Trophoblast cell (in vitro differentiated cells and primary cell): ENCODE measurements around the gene MAP1LC3A.

ENCODE experiments used
- DNase-seq, 2 donors: peaks; one replicate each; pipeline ENCODE4 v3.0.0-alpha.2; 2016
- H2AFZ ChIP-seq: 2 replicates; pipeline ENCODE4 v1.6.1; 2013; ENCODE audit warnings: low read length, moderate library complexity, mild to moderate bottlenecking; ENCODE audit not compliant: insufficient read depth, poor library complexity
- H2AK5ac ChIP-seq: 2 replicates; pipeline ENCODE4 v1.6.1; 2013; ENCODE audit warnings: mild to moderate bottlenecking, low read length
- H2BK120ac ChIP-seq: 2 replicates; pipeline ENCODE4 v1.6.1; 2013; ENCODE audit warnings: low read length, mild to moderate bottlenecking, moderate library complexity; ENCODE audit not compliant: insufficient read depth, poor library complexity
- H2BK12ac ChIP-seq: 2 replicates; pipeline ENCODE4 v1.6.1; 2013; ENCODE audit warnings: mild to moderate bottlenecking, low read length, moderate library complexity
- H2BK5ac ChIP-seq: 2 replicates; pipeline ENCODE4 v1.6.1; 2013; ENCODE audit warnings: low read length, low read depth, moderate library complexity, mild to moderate bottlenecking; ENCODE audit not compliant: poor library complexity
- H3K14ac ChIP-seq: 2 replicates; pipeline ENCODE4 v1.6.1; 2013; ENCODE audit warnings: mild to moderate bottlenecking, low read length
- H3K18ac ChIP-seq: 2 replicates; pipeline ENCODE4 v1.6.1; 2013; ENCODE audit warnings: mild to moderate bottlenecking, low read length
- H3K23ac ChIP-seq: 2 replicates; pipeline ENCODE4 v1.6.1; 2013; ENCODE audit warnings: low read length
- H3K27ac ChIP-seq: 2 replicates; pipeline ENCODE4 v1.5.1; 2013; ENCODE audit warnings: low read depth, mild to moderate bottlenecking, inconsistent platforms, low read length, moderate library complexity
- H3K27me3 ChIP-seq: 2 replicates; pipeline ENCODE4 v1.6.1; 2013; ENCODE audit warnings: inconsistent platforms, mild to moderate bottlenecking, low read length, moderate library complexity; ENCODE audit not compliant: insufficient read depth
- H3K36me3 ChIP-seq, 2 experiments: 1 replicate in 1 of 2; 2 replicates in 1 of 2; pipeline ENCODE4 v1.6.1; 2013; ENCODE audit warnings: low read length in 2 of 2, mild to moderate bottlenecking in 2 of 2, moderate library complexity in 1 of 2; ENCODE audit not compliant: insufficient read depth in 2 of 2, control insufficient read depth in 1 of 2
- H3K4ac ChIP-seq: 2 replicates; pipeline ENCODE4 v1.6.1; 2013; ENCODE audit warnings: low read depth, mild to moderate bottlenecking, low read length, moderate library complexity
- H3K4me1 ChIP-seq, 2 experiments: 1 replicate in 1 of 2; 2 replicates in 1 of 2; pipeline ENCODE4 v1.6.1; 2013; ENCODE audit warnings: low read length in 2 of 2, mild to moderate bottlenecking in 2 of 2, moderate library complexity in 1 of 2; ENCODE audit not compliant: insufficient read depth in 2 of 2, control insufficient read depth in 1 of 2
- H3K4me2 ChIP-seq: 2 replicates; pipeline ENCODE4 v1.6.1; 2013; ENCODE audit warnings: inconsistent platforms, mild to moderate bottlenecking, low read length, moderate library complexity
- H3K4me3 ChIP-seq: 2 replicates; pipeline ENCODE4 v1.5.1; 2013; ENCODE audit warnings: mild to moderate bottlenecking, low read depth, low read length, inconsistent platforms
- H3K79me1 ChIP-seq: one replicate; pipeline ENCODE4 v1.6.1; 2013; ENCODE audit warnings: low read length
- H3K79me2 ChIP-seq: 2 replicates; pipeline ENCODE4 v1.6.1; 2013; ENCODE audit warnings: low read length, mild to moderate bottlenecking; ENCODE audit not compliant: control insufficient read depth, insufficient read depth, poor library complexity
- H3K9ac ChIP-seq: 2 replicates; pipeline ENCODE4 v1.6.1; 2013; ENCODE audit warnings: mild to moderate bottlenecking, low read length
- H3K9me3 ChIP-seq: 2 replicates; pipeline ENCODE4 v1.6.1; 2013; ENCODE audit warnings: low read depth, mild to moderate bottlenecking, control low read depth, inconsistent platforms, low read length; ENCODE audit not compliant: insufficient read depth
- H4K12ac ChIP-seq: 2 replicates; pipeline ENCODE4 v1.6.1; 2013; ENCODE audit warnings: low read depth, mild to moderate bottlenecking, low read length, moderate library complexity
- H4K8ac ChIP-seq: 2 replicates; pipeline ENCODE4 v1.6.1; 2013; ENCODE audit warnings: low read depth, mild to moderate bottlenecking, low read length, moderate library complexity
- H4K91ac ChIP-seq: one replicate; pipeline ENCODE4 v1.6.1; 2013; ENCODE audit warnings: low read depth, mild to moderate bottlenecking, low read length, moderate library complexity
- WGBS: extraction: QIAGEN DNeasy Blood & Tissue Kit; methylation state at CpG from one replicate; pipeline ENCODE4 v1.1.7; 2013; ENCODE audit warnings: missing lambda C conversion rate; ENCODE audit not compliant: insufficient read length, insufficient coverage; ENCODE audit errors: extremely low coverage; 5-methylcytosine and 5-hydroxymethylcytosine counted together

MAP1LC3A gene

GRCh38 chr20:34544109-34544796, 14.3 kb upstream of the MAP1LC3A start:
- Histone ChIP-seq H4K8ac (no peak overlapping the region), H4K91ac (no peak overlapping the region), H3K23ac (no peak overlapping the region), H3K36me3 (peaks cover 23 to 25% of the 10 kb centered on the region in 2 experiments), H3K79me1 (no peaks in the 10 kb centered on the region), H3K9me3 (no peaks in the 10 kb centered on the region), H3K9ac (no peak overlapping the region), H3K4me3 (peak overlapping the region; percentile 14), H2BK120ac (no peak overlapping the region), H3K4me2 (peak overlapping the region; percentile 70), H3K27ac (no peak overlapping the region), H4K12ac (no peak overlapping the region), H3K4me1 (peaks cover 0 to under 1% of the 10 kb centered on the region in 2 experiments), H3K18ac (no peak overlapping the region), H2AFZ (no peak overlapping the region), H3K14ac (no peak overlapping the region), H2BK12ac (no peak overlapping the region), H3K4ac (no peak overlapping the region), H3K27me3 (no peaks in the 10 kb centered on the region), H3K79me2 (no peaks in the 10 kb centered on the region), H2BK5ac (no peak overlapping the region), H2AK5ac (no peak overlapping the region)
- no CpG with 5 or more reads among the region's 19 CpGs for WGBS
- no peak for DNase-seq

- Histone ChIP-seq H3K27me3 (no peaks in the 10 kb centered on the region), H3K23ac (no peak overlapping the region), H2BK5ac (no peak overlapping the region), H4K91ac (no peak overlapping the region), H3K79me2 (no peaks in the 10 kb centered on the region), H3K9ac (no peak overlapping the region), H4K8ac (no peak overlapping the region), H3K4me2 (no peak overlapping the region), H2AK5ac (no peak overlapping the region), H3K79me1 (peaks cover 2% of the 10 kb centered on the region), H3K27ac (no peak overlapping the region), H3K9me3 (no peaks in the 10 kb centered on the region), H3K4me3 (peak overlapping the region; percentile 20), H3K14ac (no peak overlapping the region), H2BK120ac (no peak overlapping the region), H3K18ac (no peak overlapping the region), H3K4me1 (peaks cover 5 to 8% of the 10 kb centered on the region in 2 experiments), H2BK12ac (no peak overlapping the region), H2AFZ (no peak overlapping the region), H3K4ac (no peak overlapping the region), H4K12ac (no peak overlapping the region), H3K36me3 (peaks cover 2 to 4% of the 10 kb centered on the region in 2 experiments)
- no CpG with 5 or more reads among the region's 11 CpGs for WGBS
- no peak for DNase-seq
These were observed 11.8 kb upstream of the MAP1LC3A start for GRCh38 chr20:34546751-34547181.

- Histone ChIP-seq H3K79me2 (no peaks in the 10 kb centered on the region), H2AFZ (no peak overlapping the region), H4K91ac (no peak overlapping the region), H2AK5ac (no peak overlapping the region), H3K18ac (no peak overlapping the region), H3K27ac (no peak overlapping the region), H3K23ac (no peak overlapping the region), H3K9ac (no peak overlapping the region), H3K4me1 (peaks cover 5 to 8% of the 10 kb centered on the region in 2 experiments), H3K4me3 (no peak overlapping the region), H3K4ac (no peak overlapping the region), H3K9me3 (no peaks in the 10 kb centered on the region), H3K36me3 (no peaks in the 10 kb centered on the region), H3K4me2 (no peak overlapping the region), H2BK120ac (no peak overlapping the region), H4K8ac (no peak overlapping the region), H3K79me1 (peaks cover 2% of the 10 kb centered on the region), H2BK12ac (no peak overlapping the region), H2BK5ac (no peak overlapping the region), H3K14ac (no peak overlapping the region), H3K27me3 (no peaks in the 10 kb centered on the region), H4K12ac (no peak overlapping the region)
- no CpG with 5 or more reads among the region's 22 CpGs for WGBS
- DNase-seq, result no peak
These were observed 10.5 kb upstream of the MAP1LC3A start for GRCh38 chr20:34547844-34548613.

GRCh38 chr20:34549291-34549928, 9.1 kb upstream of the MAP1LC3A start:
- H4K91ac ChIP-seq, result no peak overlapping the region
- no peaks in the 10 kb centered on the region for H3K9me3 ChIP-seq
- H3K36me3 ChIP-seq, result no peaks in the 10 kb centered on the region
- H3K4me1 ChIP-seq, result peaks cover 5 to 8% of the 10 kb centered on the region in 2 experiments
- H3K27ac ChIP-seq, result no peak overlapping the region
- no peak overlapping the region for H3K18ac ChIP-seq
- no peak overlapping the region for H3K4ac ChIP-seq
- no CpG with 5 or more reads among the region's 20 CpGs for WGBS
- no peaks in the 10 kb centered on the region for H3K79me2 ChIP-seq
- no peak overlapping the region for H2BK12ac ChIP-seq
- no peak overlapping the region for H2AK5ac ChIP-seq
- peaks cover 2% of the 10 kb centered on the region for H3K79me1 ChIP-seq
- H3K4me2 ChIP-seq, result no peak overlapping the region
- H3K9ac ChIP-seq, result no peak overlapping the region
- no peak overlapping the region for H2BK5ac ChIP-seq
- H2BK120ac ChIP-seq, result no peak overlapping the region
- no peak overlapping the region for H2AFZ ChIP-seq
- H4K12ac ChIP-seq, result no peak overlapping the region
- no peak overlapping the region for H3K23ac ChIP-seq
- H3K4me3 ChIP-seq, result no peak overlapping the region
- no peaks in the 10 kb centered on the region for H3K27me3 ChIP-seq
- H3K14ac ChIP-seq, result no peak overlapping the region
- H4K8ac ChIP-seq, result no peak overlapping the region
- DNase-seq, result peak; percentile 37 to 67
